HL-60 (cell line): ENCODE measurements around the gene SYNGR1.

Experiments used
- DNase-seq, 2 experiments: peaks; one replicate each; pipeline ENCODE4 v3.0.0-alpha.2; 2010 to 2020; ENCODE audit warnings: low read depth in 1 of 2, low spot score in 1 of 2
- H3K27ac ChIP-seq: fragments of 250-450 bp; sonication (Bioruptor Pico); replicated peaks from 2 replicates; pipeline ENCODE4 v1.5.1; 2020; ENCODE audit warnings: mild to moderate bottlenecking, moderate library complexity
- H3K27me3 ChIP-seq: fragments of 250-450 bp; sonication (Bioruptor Pico); 2 replicates; pipeline ENCODE4 v1.5.1; 2021; ENCODE audit warnings: mild to moderate bottlenecking, moderate library complexity; ENCODE audit not compliant: insufficient read depth, poor library complexity, severe bottlenecking
- H3K4me3 ChIP-seq: replicated peaks from 2 replicates; pipeline ENCODE4 v1.5.1; 2011; ENCODE audit warnings: mild to moderate bottlenecking, control low read depth, low read length; ENCODE audit not compliant: insufficient read depth
- CTCF ChIP-seq: IDR thresholded peaks from one replicate; pipeline ENCODE4 v1.5.1; 2011; ENCODE audit warnings: low read length, control low read depth, inconsistent platforms; ENCODE audit not compliant: insufficient read depth
- GABPA ChIP-seq: IDR thresholded peaks from 2 replicates; pipeline ENCODE4 v1.6.1; 2012; ENCODE audit warnings: low read depth
- POLR2AphosphoS5 ChIP-seq: IDR thresholded peaks from 2 replicates; pipeline ENCODE4 v1.6.1; 2012; ENCODE audit warnings: low read depth
- REST ChIP-seq: IDR thresholded peaks from 2 replicates; pipeline ENCODE4 v1.6.1; 2012; ENCODE audit warnings: low read depth; ENCODE audit not compliant: insufficient replicate concordance
- SPI1 ChIP-seq: IDR thresholded peaks from 2 replicates; pipeline ENCODE4 v1.6.1; 2012; ENCODE audit warnings: low read depth, mild to moderate bottlenecking, borderline replicate concordance

The SYNGR1 gene

GRCh38 chr22:39428597-39429071 lies 78.8 kb downstream of the SYNGR1 start:
- TF ChIP-seq GABPA (no peak), REST (no peak), POLR2AphosphoS5 (no peak), SPI1 (no peak), CTCF (no peak)
- no peak for DNase-seq
- no peak overlapping the region for H3K27ac ChIP-seq
- H3K4me3 ChIP-seq: no peak overlapping the region
- H3K27me3 ChIP-seq: no peaks in the 10 kb centered on the region

GRCh38 chr22:39429186-39429585 lies 79.4 kb downstream of the SYNGR1 start:
- TF ChIP-seq CTCF (no peak), GABPA (no peak), POLR2AphosphoS5 (no peak), SPI1 (no peak)
- no peaks in the 10 kb centered on the region for H3K27me3 ChIP-seq
- H3K27ac ChIP-seq: no peak overlapping the region
- H3K4me3 ChIP-seq: no peak overlapping the region
- no peak for DNase-seq

GRCh38 chr22:39429916-39430575 lies 80.3 kb downstream of the SYNGR1 start:
- H3K27ac ChIP-seq: no peak overlapping the region
- no peak for TF ChIP-seq POLR2AphosphoS5
- TF ChIP-seq REST: no peak
- no peak for TF ChIP-seq SPI1
- no peak for TF ChIP-seq GABPA
- no peak for TF ChIP-seq CTCF
- H3K27me3 ChIP-seq: no peaks in the 10 kb centered on the region
- no peak for DNase-seq
- H3K4me3 ChIP-seq: no peak overlapping the region
